ENCODE data around the gene MFSD12.
"Not testable (repeated sequence)": the region's sequence is repeated elsewhere in the genome, so short reads cannot be mapped to it uniquely, and the experiment has no call there.

Gene MFSD12

GRCh38 chr19:3570606-3571011 is 13.2 kb upstream of the MFSD12 start:
- Histone ChIP-seq H3K9me2 (replicated peaks; ENCODE audit: control insufficient read depth, low read length) (no peaks in the 10 kb centered on the region), H3K27me3 (ENCODE audit: control insufficient read depth, low read length) (no peaks in the 10 kb centered on the region), H3K4me3 (ENCODE audit: low read length) (no peak overlapping the region), H3K27ac (ENCODE audit: low read depth, low read length) (no peak overlapping the region), H3K9me3 (ENCODE audit: control insufficient read depth, insufficient read depth, low read length) (no peaks in the 10 kb centered on the region), H3K36me3 (ENCODE audit: control insufficient read depth, low read length) (peaks cover 10% of the 10 kb centered on the region), H4K20me1 (ENCODE audit: control insufficient read depth, insufficient read depth, low read depth, low read length) (no peaks in the 10 kb centered on the region; the same call in 1 of the 2 replicates), H3K4me1 (ENCODE audit: control insufficient read depth, low read length) (peaks cover 10% of the 10 kb centered on the region), H3K4me2 (ENCODE audit: low read length) (no peak overlapping the region), H3K79me2 (ENCODE audit: control insufficient read depth, low read length) (peaks cover 6% of the 10 kb centered on the region), H3F3A (ENCODE audit: control insufficient read depth, insufficient read depth) (no peaks in the 10 kb centered on the region; the same call in 1 of the 2 replicates)
- TF ChIP-seq EZH2phosphoT487 (IDR thresholded peaks at IDR 0.05; ENCODE audit: borderline replicate concordance, low read length) (no peak), CTCF (IDR thresholded peaks at IDR 0.05; ENCODE audit: low read depth, low read length, poor library complexity, severe bottlenecking) (no peak)

GRCh38 chr19:3570042-3570441 is 12.7 kb upstream of the MFSD12 start:
- H3K9me3 ChIP-seq (ENCODE audit: control insufficient read depth, insufficient read depth, low read length); H3K4me2 ChIP-seq (ENCODE audit: low read length); H3K36me3 ChIP-seq (ENCODE audit: control insufficient read depth, low read length); H3K27ac ChIP-seq (ENCODE audit: low read depth, low read length); H3K27me3 ChIP-seq (ENCODE audit: control insufficient read depth, low read length); H3K79me2 ChIP-seq (ENCODE audit: control insufficient read depth, low read length); H3K4me3 ChIP-seq (ENCODE audit: low read length); H3K9me2 ChIP-seq (replicated peaks; ENCODE audit: control insufficient read depth, low read length); H3F3A ChIP-seq (ENCODE audit: control insufficient read depth, insufficient read depth); H4K20me1 ChIP-seq (ENCODE audit: control insufficient read depth, insufficient read depth, low read depth, low read length): not testable (repeated sequence)
- peaks cover 10% of the 10 kb centered on the region for H3K4me1 ChIP-seq (ENCODE audit: control insufficient read depth, low read length)

DNA sequence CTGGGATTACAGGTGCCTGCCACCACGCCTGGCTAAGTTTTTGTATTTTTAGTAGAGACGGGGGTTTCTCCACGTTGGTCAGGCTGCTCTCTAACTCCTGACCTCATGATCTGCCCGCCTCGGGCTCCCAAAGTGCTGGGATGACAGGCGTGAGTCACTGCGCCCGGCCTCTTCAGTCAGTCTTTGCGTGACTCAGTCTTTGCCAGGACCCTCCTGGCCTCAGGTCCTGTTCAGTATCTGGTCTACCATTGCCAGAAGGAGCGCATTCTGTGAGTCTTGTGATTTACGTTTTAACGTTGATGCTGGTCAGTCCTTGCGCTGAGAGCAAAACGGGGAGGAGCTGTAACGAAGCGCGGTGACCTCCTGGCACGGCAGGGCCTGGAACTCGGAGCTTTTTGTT is 7.8 kb upstream of the MFSD12 start:
- TF ChIP-seq CTCF (IDR thresholded peaks at IDR 0.05; ENCODE audit: low read depth, low read length, poor library complexity, severe bottlenecking) (no peak), EZH2phosphoT487 (IDR thresholded peaks at IDR 0.05; ENCODE audit: borderline replicate concordance, low read length) (no peak)
- Histone ChIP-seq H3K79me2 (ENCODE audit: control insufficient read depth, low read length) (no peaks in the 10 kb centered on the region), H3K27ac (ENCODE audit: low read depth, low read length) (no peak overlapping the region), H3K4me3 (ENCODE audit: low read length) (no peak overlapping the region), H3K4me1 (ENCODE audit: control insufficient read depth, low read length) (peaks cover 6% of the 10 kb centered on the region), H3K4me2 (ENCODE audit: low read length) (no peak overlapping the region), H3K36me3 (ENCODE audit: control insufficient read depth, low read length) (no peaks in the 10 kb centered on the region), H4K20me1 (ENCODE audit: control insufficient read depth, insufficient read depth, low read depth, low read length) (no peaks in the 10 kb centered on the region), H3K9me3 (ENCODE audit: control insufficient read depth, insufficient read depth, low read length) (no peaks in the 10 kb centered on the region), H3F3A (ENCODE audit: control insufficient read depth, insufficient read depth) (no peaks in the 10 kb centered on the region), H3K9me2 (replicated peaks; ENCODE audit: control insufficient read depth, low read length) (no peaks in the 10 kb centered on the region), H3K27me3 (ENCODE audit: control insufficient read depth, low read length) (no peaks in the 10 kb centered on the region)

GRCh38 chr19:3563709-3564524 is 6.5 kb upstream of the MFSD12 start:
- H3K9me2 ChIP-seq (replicated peaks; ENCODE audit: control insufficient read depth, low read length) = no peaks in the 10 kb centered on the region
- no peaks in the 10 kb centered on the region for H3K9me3 ChIP-seq (ENCODE audit: control insufficient read depth, insufficient read depth, low read length)
- no peaks in the 10 kb centered on the region for H3K79me2 ChIP-seq (ENCODE audit: control insufficient read depth, low read length)
- H3K36me3 ChIP-seq (ENCODE audit: control insufficient read depth, low read length) = no peaks in the 10 kb centered on the region
- peaks cover 10% of the 10 kb centered on the region for H3K4me1 ChIP-seq (ENCODE audit: control insufficient read depth, low read length)
- no peaks in the 10 kb centered on the region for H3K27me3 ChIP-seq (ENCODE audit: control insufficient read depth, low read length)
- no peaks in the 10 kb centered on the region for H4K20me1 ChIP-seq (ENCODE audit: control insufficient read depth, insufficient read depth, low read depth, low read length)
- H3F3A ChIP-seq (ENCODE audit: control insufficient read depth, insufficient read depth) = no peaks in the 10 kb centered on the region
- no peak overlapping the region for H3K4me2 ChIP-seq (ENCODE audit: low read length)
- H3K4me3 ChIP-seq (ENCODE audit: low read length) = no peak overlapping the region
- TF ChIP-seq CTCF (IDR thresholded peaks at IDR 0.05; ENCODE audit: low read depth, low read length, poor library complexity, severe bottlenecking) (no peak), EZH2phosphoT487 (IDR thresholded peaks at IDR 0.05; ENCODE audit: borderline replicate concordance, low read length) (no peak)
- no peak overlapping the region for H3K27ac ChIP-seq (ENCODE audit: low read depth, low read length)
